Neural cell (in vitro differentiated cells): Measurements from ENCODE around the gene SNRNP25. TPM values are rescaled to one million over a fixed set of nuclear protein-coding genes. Genes with fewer than 3 reads are reported as not detected.

Experiments used
- H2AFZ ChIP-seq: fragments of 200-600, 300-800 bp; sonication (generic), shearing (Covaris generic); 2 replicates; pipeline ENCODE4 v1.6.0; 2014; ENCODE audit warnings: low read depth, mild to moderate bottlenecking, antibody characterized with exemption, low read length, moderate library complexity
- H3F3A ChIP-seq: fragments of 200-600 bp; shearing (Covaris generic); 2 replicates; pipeline ENCODE4 v1.6.1; 2016; ENCODE audit warnings: mild to moderate bottlenecking, moderate library complexity, mixed read lengths, antibody characterized with exemption, low read length; ENCODE audit not compliant: insufficient read depth, poor library complexity, severe bottlenecking
- H3K27ac ChIP-seq: fragments of 200-600, 300-800 bp; sonication (generic), shearing (Covaris generic); 2 replicates; pipeline ENCODE4 v1.5.1; 2014; ENCODE audit warnings: mild to moderate bottlenecking, low read length, moderate library complexity
- H3K27me3 ChIP-seq: fragments of 300-800, 200-600 bp; sonication (generic), shearing (Covaris generic); 2 replicates; pipeline ENCODE4 v1.6.0; 2014; ENCODE audit warnings: mild to moderate bottlenecking, low read depth, low read length, moderate library complexity; ENCODE audit not compliant: insufficient read depth
- H3K36me3 ChIP-seq: fragments of 300-800, 200-600 bp; sonication (generic), shearing (Covaris generic); 2 replicates; pipeline ENCODE4 v1.5.1; 2014; ENCODE audit warnings: mild to moderate bottlenecking, antibody characterized with exemption, low read length, moderate library complexity; ENCODE audit not compliant: insufficient read depth
- H3K4me2 ChIP-seq: fragments of 300-800, 200-600 bp; sonication (generic), shearing (Covaris generic); 2 replicates; pipeline ENCODE4 v1.6.0; 2014; ENCODE audit warnings: mild to moderate bottlenecking, low read length
- H3K4me3 ChIP-seq: fragments of 300-800, 200-600 bp; sonication (generic), shearing (Covaris generic); 2 replicates; pipeline ENCODE4 v1.5.1; 2014; ENCODE audit warnings: mild to moderate bottlenecking, low read length, moderate library complexity
- H3K79me2 ChIP-seq: fragments of 200-600 bp; shearing (Covaris generic); replicated peaks from 2 replicates; pipeline ENCODE4 v1.6.0; 2014; ENCODE audit warnings: mild to moderate bottlenecking, low read length, moderate library complexity; ENCODE audit not compliant: insufficient read depth
- H3K9ac ChIP-seq: fragments of 300-800, 200-600 bp; sonication (generic), shearing (Covaris generic); 2 replicates; pipeline ENCODE4 v1.6.1; 2016; ENCODE audit warnings: mild to moderate bottlenecking, low read length, mixed read lengths
- H3K9me2 ChIP-seq: fragments of 200-600 bp; shearing (Covaris generic); 2 replicates; pipeline ENCODE4 v1.6.1; 2016; ENCODE audit warnings: mild to moderate bottlenecking, low read length, mixed read lengths; ENCODE audit not compliant: insufficient read depth
- H3K9me3 ChIP-seq: fragments of 200-600, 300-800 bp; sonication (generic), shearing (Covaris generic); 2 replicates; pipeline ENCODE4 v1.6.1; 2016; ENCODE audit warnings: mild to moderate bottlenecking, mixed run types, low read length, moderate library complexity, mixed read lengths
- H4K20me1 ChIP-seq: fragments of 200-600 bp; shearing (Covaris generic); 2 replicates; pipeline ENCODE4 v1.6.1; 2016; ENCODE audit warnings: mild to moderate bottlenecking, mixed run types; ENCODE audit not compliant: insufficient read depth
- EP300 ChIP-seq: fragments of 450-650 bp; conservative IDR thresholded peaks from 2 replicates; pipeline ENCODE4 v1.6.1; 2014; ENCODE audit warnings: antibody characterized with exemption, mild to moderate bottlenecking, moderate library complexity; ENCODE audit not compliant: poor library complexity, severe bottlenecking
- EZH2 ChIP-seq: fragments of 200-600, 300-800 bp; shearing (Covaris generic), sonication (generic); IDR thresholded peaks from 2 replicates; pipeline ENCODE4 v1.6.1; 2014; ENCODE audit warnings: antibody characterized with exemption, low read length, borderline replicate concordance, mild to moderate bottlenecking; ENCODE audit not compliant: insufficient read depth, poor library complexity, severe bottlenecking
- MXI1 ChIP-seq: fragments of 450-650 bp; conservative IDR thresholded peaks from 2 replicates; pipeline ENCODE4 v1.6.1; 2014; ENCODE audit warnings: antibody characterized with exemption, mild to moderate bottlenecking; ENCODE audit not compliant: poor library complexity, severe bottlenecking
- RAD21 ChIP-seq: fragments of 450-650 bp; conservative IDR thresholded peaks from 2 replicates; pipeline ENCODE4 v1.6.1; 2014; ENCODE audit warnings: antibody characterized with exemption, mild to moderate bottlenecking, moderate library complexity
- REST ChIP-seq: IDR thresholded peaks from 2 replicates; pipeline ENCODE4 v1.6.1; 2012; ENCODE audit warnings: borderline replicate concordance
- SMC3 ChIP-seq: fragments of 450-650 bp; conservative IDR thresholded peaks from 2 replicates; pipeline ENCODE4 v1.6.1; 2014; ENCODE audit warnings: antibody characterized with exemption, mild to moderate bottlenecking, moderate library complexity; ENCODE audit not compliant: poor library complexity
- TAF1 ChIP-seq: IDR thresholded peaks from 2 replicates; pipeline ENCODE4 v1.6.1; 2012; ENCODE audit warnings: low read depth
- polyA plus RNA-seq: library from polyadenylated mRNA; depleted of rRNA; stranded (reverse); fragments of >200 nt; gene quantifications from 2 replicates; pipeline ENCODE4 v1.2.3, GENCODE V29; 2014

SNRNP25 gene
- polyA plus RNA-seq, 1 donor from 2014 or later, result 46.4 TPM

- Histone ChIP-seq H3K9me2 (no peaks in the 10 kb centered on the region), H3K36me3 (no peaks in the 10 kb centered on the region), H4K20me1 (no peaks in the 10 kb centered on the region), H3K9ac (no peak overlapping the region), H3K27ac (no peak overlapping the region), H3K79me2 (no peaks in the 10 kb centered on the region), H3F3A (no peaks in the 10 kb centered on the region), H3K9me3 (no peaks in the 10 kb centered on the region), H3K4me2 (no peak overlapping the region), H2AFZ (no peak overlapping the region), H3K27me3 (no peaks in the 10 kb centered on the region), H3K4me3 (no peak overlapping the region)
- TF ChIP-seq SMC3, result no peak
- TF ChIP-seq REST, result no peak
- TF ChIP-seq EP300, result no peak
- TF ChIP-seq EZH2, result no peak
These were observed 14.4 kb upstream of the SNRNP25 start for GRCh38 chr16:38941-39892.

DNA sequence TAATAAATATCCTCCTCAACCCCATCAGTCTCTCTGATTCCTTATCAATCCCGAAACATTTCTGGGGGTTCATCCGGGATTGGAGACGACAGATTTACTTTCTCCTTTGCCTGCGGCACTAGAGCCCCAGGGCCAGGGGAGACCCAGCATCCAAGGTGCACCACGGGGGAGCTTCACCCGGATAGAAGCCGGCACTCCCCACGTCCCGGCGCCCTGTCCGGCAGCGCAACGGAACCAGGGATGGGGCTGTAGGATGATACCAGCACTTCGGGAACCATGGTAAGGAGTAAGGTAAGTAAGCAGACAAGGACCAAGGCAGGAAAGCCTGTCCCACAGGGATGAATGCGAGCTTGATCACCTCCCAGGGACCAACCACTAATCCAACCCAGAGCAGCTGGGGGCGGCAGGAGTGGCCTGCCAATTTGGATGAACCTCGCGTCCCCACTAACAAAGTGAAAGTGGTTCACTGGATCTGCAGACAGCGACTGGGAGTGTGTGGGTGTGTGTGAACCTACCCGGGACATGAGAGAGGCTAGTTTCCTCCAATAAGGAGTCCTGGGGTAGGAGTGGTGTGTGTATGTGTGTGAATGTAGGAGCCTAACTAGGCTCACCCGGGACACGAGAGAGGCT is 12.1 kb upstream of the SNRNP25 start:
- Histone ChIP-seq H3K27ac (no peak overlapping the region), H3K9me2 (no peaks in the 10 kb centered on the region), H3F3A (no peaks in the 10 kb centered on the region), H4K20me1 (no peaks in the 10 kb centered on the region), H3K27me3 (no peaks in the 10 kb centered on the region), H3K79me2 (no peaks in the 10 kb centered on the region), H3K4me2 (no peak overlapping the region), H3K36me3 (no peaks in the 10 kb centered on the region), H3K4me3 (no peak overlapping the region), H3K9ac (no peak overlapping the region), H3K9me3 (no peaks in the 10 kb centered on the region), H2AFZ (no peak overlapping the region)
- TF ChIP-seq SMC3 (no peak), TAF1 (no peak), EP300 (no peak), REST (no peak), MXI1 (no peak), RAD21 (no peak)
